Endodermal cell (in vitro differentiated cells): ENCODE data around the gene CD300LG. TPM values are rescaled to one million over a fixed set of nuclear protein-coding genes. Genes with fewer than 3 reads are reported as not detected.

Experiments
- DNase-seq: peaks from one replicate; pipeline ENCODE4 v3.0.0-alpha.2; 2017
- H3K27ac ChIP-seq: 2 replicates; pipeline ENCODE4 v1.5.1; 2013; ENCODE audit warnings: mild to moderate bottlenecking, low read depth, low read length, moderate library complexity
- H3K27me3 ChIP-seq: 2 replicates; pipeline ENCODE4 v1.6.1; 2013; ENCODE audit warnings: mild to moderate bottlenecking, low read length, moderate library complexity; ENCODE audit not compliant: insufficient read depth, control insufficient read depth, poor library complexity, severe bottlenecking
- H3K36me3 ChIP-seq: 2 replicates; pipeline ENCODE4 v1.7.0; 2013; ENCODE audit warnings: mild to moderate bottlenecking, low read length, moderate library complexity; ENCODE audit not compliant: control insufficient read depth, insufficient read depth
- H3K4me1 ChIP-seq: one replicate; pipeline ENCODE4 v1.7.0; 2013; ENCODE audit warnings: low read length; ENCODE audit not compliant: control insufficient read depth, insufficient read depth
- H3K4me3 ChIP-seq: 2 replicates; pipeline ENCODE4 v1.5.1; 2013; ENCODE audit warnings: mild to moderate bottlenecking, low read length, moderate library complexity
- H3K9ac ChIP-seq: 2 replicates; pipeline ENCODE4 v1.6.1; 2013; ENCODE audit warnings: mild to moderate bottlenecking, low read length, moderate library complexity; ENCODE audit not compliant: poor library complexity, severe bottlenecking; ENCODE audit errors: extremely low read depth
- H3K9me3 ChIP-seq: 2 replicates; pipeline ENCODE4 v1.6.1; 2013; ENCODE audit warnings: mild to moderate bottlenecking, low read length, moderate library complexity; ENCODE audit not compliant: control insufficient read depth
- H3K27ac Mint-ChIP-seq: 2 replicates; pipeline ENCODE4 v1.8.0; 2020; ENCODE audit warnings: mixed read lengths
- H3K27me3 Mint-ChIP-seq: 2 replicates; pipeline ENCODE4 v1.8.0; 2021; ENCODE audit warnings: mild to moderate bottlenecking, mixed read lengths; ENCODE audit not compliant: insufficient read depth
- H3K36me3 Mint-ChIP-seq: 2 replicates; pipeline ENCODE4 v1.8.0; 2020; ENCODE audit warnings: low read depth, mixed read lengths
- H3K4me1 Mint-ChIP-seq: 2 replicates; pipeline ENCODE4 v1.8.0; 2020; ENCODE audit warnings: mixed read lengths
- H3K4me3 Mint-ChIP-seq: 2 replicates; pipeline ENCODE4 v1.8.0; 2020; ENCODE audit warnings: mild to moderate bottlenecking, moderate library complexity, mixed read lengths
- H3K9me3 Mint-ChIP-seq: 2 replicates; pipeline ENCODE4 v1.8.0; 2020; ENCODE audit warnings: mild to moderate bottlenecking, mixed read lengths
- CTCF ChIP-seq: fragments of 200-600 bp; sonication (generic); conservative IDR thresholded peaks from 2 replicates; pipeline ENCODE4 v1.5.0; 2021; ENCODE audit warnings: antibody characterized with exemption, mild to moderate bottlenecking
- WGBS, 2 experiments: methylation state at CpG; one replicate each; pipeline versions ENCODE4 v1.1.5 to v1.1.7; 2013; ENCODE audit warnings: missing lambda C conversion rate in 2 of 2, mixed read lengths in 1 of 2; ENCODE audit not compliant: insufficient coverage in 1 of 2, insufficient read length in 1 of 2; 5-methylcytosine and 5-hydroxymethylcytosine counted together
- total RNA-seq, 2 donors: library from RNA; stranded (reverse); fragmentation: NEBNext Ultra II Directional in 1 of 2; extraction: Animal tissue kit (Norgen Biotek cat#: 25700) in 1 of 2; gene quantifications; 2 replicates in 1 of 2; 3 replicates in 1 of 2; pipeline ENCODE4 v1.2.1, GENCODE V29; 2021

Gene CD300LG
- total RNA-seq, 2 donors from 2014 or later: not detected

GRCh38 chr17:43810823-43811222, 36.2 kb upstream of the CD300LG start:
- no peaks in the 10 kb centered on the region for H3K36me3 Mint-ChIP-seq
- no peaks in the 10 kb centered on the region for H3K4me1 Mint-ChIP-seq
- no peak overlapping the region for H3K27ac Mint-ChIP-seq
- no peak for DNase-seq
- H3K4me3 Mint-ChIP-seq: no peak overlapping the region
- no peaks in the 10 kb centered on the region for H3K9me3 Mint-ChIP-seq
- Histone ChIP-seq H3K4me1 (no peaks in the 10 kb centered on the region), H3K27me3 (no peaks in the 10 kb centered on the region), H3K4me3 (no peak overlapping the region), H3K36me3 (no peaks in the 10 kb centered on the region), H3K27ac (no peak overlapping the region), H3K9ac (no peak overlapping the region), H3K9me3 (no peaks in the 10 kb centered on the region)
- no peak for TF ChIP-seq CTCF
- H3K27me3 Mint-ChIP-seq: no peaks in the 10 kb centered on the region
- WGBS, 2 experiments: 85 to 88% methylated on average over 2 to 5 of the region's 5 CpGs

- Mint-ChIP-seq H3K4me3 (no peak overlapping the region), H3K27me3 (no peaks in the 10 kb centered on the region), H3K9me3 (no peaks in the 10 kb centered on the region), H3K36me3 (no peaks in the 10 kb centered on the region), H3K4me1 (no peaks in the 10 kb centered on the region), H3K27ac (no peak overlapping the region)
- Histone ChIP-seq H3K9ac (no peak overlapping the region), H3K27ac (no peak overlapping the region), H3K27me3 (no peaks in the 10 kb centered on the region), H3K36me3 (no peaks in the 10 kb centered on the region), H3K9me3 (no peaks in the 10 kb centered on the region), H3K4me1 (no peaks in the 10 kb centered on the region), H3K4me3 (no peak overlapping the region)
- WGBS, 2 experiments: 93 to 94% methylated on average over 7 to 10 of the region's 10 CpGs
- no peak for TF ChIP-seq CTCF
- no peak for DNase-seq
Observed at GRCh38 chr17:43812396-43813265, 34.3 kb upstream of the CD300LG start.

- 83 to 100% methylated on average over 1 to 3 of the region's 3 CpGs for WGBS, 2 experiments
- H3K4me1 Mint-ChIP-seq: no peaks in the 10 kb centered on the region
- no peaks in the 10 kb centered on the region for H3K9me3 Mint-ChIP-seq
- H3K27me3 Mint-ChIP-seq: no peaks in the 10 kb centered on the region
- H3K4me3 ChIP-seq: no peak overlapping the region
- H3K4me3 Mint-ChIP-seq: no peak overlapping the region
- no peak for DNase-seq
- no peaks in the 10 kb centered on the region for H3K36me3 Mint-ChIP-seq
- no peaks in the 10 kb centered on the region for H3K4me1 ChIP-seq
- H3K27me3 ChIP-seq: no peaks in the 10 kb centered on the region
- no peak overlapping the region for H3K27ac ChIP-seq
- no peaks in the 10 kb centered on the region for H3K36me3 ChIP-seq
- H3K9me3 ChIP-seq: no peaks in the 10 kb centered on the region
- no peak for TF ChIP-seq CTCF
- H3K27ac Mint-ChIP-seq: no peak overlapping the region
- no peak overlapping the region for H3K9ac ChIP-seq
Observed at GRCh38 chr17:43813386-43813785, 33.6 kb upstream of the CD300LG start.
